Measurements from ENCODE around the gene AGPAT4. TPM values are rescaled to one million over a fixed set of nuclear protein-coding genes. Genes with fewer than 3 reads are reported as not detected.
"Not testable (repeated sequence)": the region's sequence is repeated elsewhere in the genome, so short reads cannot be mapped to it uniquely, and the experiment has no call there.

The AGPAT4 gene
- total RNA-seq, 1 experiment from 2014 or later = 15.5 TPM

DNA sequence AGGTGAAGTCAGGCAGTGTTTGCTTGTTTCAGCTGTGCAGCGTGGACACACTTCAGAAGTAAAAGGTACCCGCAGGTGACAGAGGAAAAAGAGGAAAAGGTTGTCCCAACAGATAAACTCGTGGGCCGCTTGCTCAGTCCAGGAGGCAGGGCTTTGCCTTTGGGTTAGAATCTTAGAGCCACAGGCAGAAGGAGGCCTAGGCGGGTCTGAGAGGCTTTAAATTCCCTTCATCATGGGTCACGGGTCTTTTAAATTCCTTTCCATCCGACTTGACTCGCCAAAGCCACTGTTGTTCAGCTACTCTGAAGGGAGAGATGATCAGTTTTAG lies 48.2 kb downstream of the AGPAT4 start (continued):
- TF ChIP-seq, protein P1, sequence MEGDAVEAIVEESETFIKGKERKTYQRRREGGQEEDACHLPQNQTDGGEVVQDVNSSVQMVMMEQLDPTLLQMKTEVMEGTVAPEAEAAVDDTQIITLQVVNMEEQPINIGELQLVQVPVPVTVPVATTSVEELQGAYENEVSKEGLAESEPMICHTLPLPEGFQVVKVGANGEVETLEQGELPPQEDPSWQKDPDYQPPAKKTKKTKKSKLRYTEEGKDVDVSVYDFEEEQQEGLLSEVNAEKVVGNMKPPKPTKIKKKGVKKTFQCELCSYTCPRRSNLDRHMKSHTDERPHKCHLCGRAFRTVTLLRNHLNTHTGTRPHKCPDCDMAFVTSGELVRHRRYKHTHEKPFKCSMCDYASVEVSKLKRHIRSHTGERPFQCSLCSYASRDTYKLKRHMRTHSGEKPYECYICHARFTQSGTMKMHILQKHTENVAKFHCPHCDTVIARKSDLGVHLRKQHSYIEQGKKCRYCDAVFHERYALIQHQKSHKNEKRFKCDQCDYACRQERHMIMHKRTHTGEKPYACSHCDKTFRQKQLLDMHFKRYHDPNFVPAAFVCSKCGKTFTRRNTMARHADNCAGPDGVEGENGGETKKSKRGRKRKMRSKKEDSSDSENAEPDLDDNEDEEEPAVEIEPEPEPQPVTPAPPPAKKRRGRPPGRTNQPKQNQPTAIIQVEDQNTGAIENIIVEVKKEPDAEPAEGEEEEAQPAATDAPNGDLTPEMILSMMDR (IDR thresholded peaks at IDR 0.05 in 2 of 3, conservative IDR thresholded peaks at IDR 0.05 in 1 of 3; ENCODE audit: borderline replicate concordance in 1 of 3, insufficient read depth in 1 of 3, low read depth in 2 of 3, low read length in 2 of 3) = no peak
- no peak for TF ChIP-seq ZFX (IDR thresholded peaks at IDR 0.05)

DNA sequence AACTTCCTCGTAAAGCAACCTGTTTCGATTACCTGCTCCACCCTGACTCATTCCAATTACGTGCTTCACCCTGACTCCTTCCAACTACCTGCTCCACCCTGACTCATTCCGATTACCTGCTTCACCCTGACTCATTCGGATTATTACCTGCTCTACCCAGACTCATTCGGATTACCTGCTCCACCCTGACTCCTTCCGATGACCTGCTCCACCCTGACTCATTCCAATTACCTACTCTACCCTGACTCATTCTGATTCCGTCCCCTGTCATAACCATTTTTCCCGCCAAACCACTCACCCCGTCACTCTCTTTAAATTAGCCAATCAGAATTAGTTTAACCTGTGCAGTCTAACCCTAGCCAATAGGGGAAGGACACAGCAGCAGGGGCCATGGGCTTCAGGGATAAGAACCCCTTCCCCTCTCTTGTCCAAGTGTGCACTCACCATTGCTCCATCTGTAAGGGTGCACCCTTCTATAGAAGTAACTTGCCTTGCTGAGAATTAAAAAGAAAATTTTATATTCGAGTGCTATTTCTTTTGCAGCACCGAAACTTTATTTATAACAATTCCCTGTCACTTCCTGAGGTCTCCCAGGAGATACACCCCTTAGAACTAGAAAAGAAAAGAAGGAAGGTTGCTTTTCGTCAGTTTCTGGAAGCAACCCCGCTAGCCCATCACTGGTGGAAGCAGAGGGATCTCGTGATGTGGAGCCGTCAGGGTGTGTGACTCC lies 48.7 kb downstream of the AGPAT4 start:
- intact Hi-C loops (cut with micrococcal nuclease) = loop anchor here (5.0 kb wide), 1 partner anchor 92 kb away; no protein-coding TSS in a partner anchor
- H3K79me2 ChIP-seq (ENCODE audit: insufficient read depth, low read length); H4K20me1 ChIP-seq (ENCODE audit: insufficient read depth); POLR2A ChIA-PET; H3K36me3 ChIP-seq (ENCODE audit: control insufficient read depth in 1 of 2, insufficient read depth in 2 of 2, low read length in 2 of 2); CTCF ChIA-PET; H3K4me3 ChIP-seq (replicated peaks in 1 of 2; ENCODE audit: low read depth in 1 of 2, low read length in 2 of 2); BruUV-seq (replicated peaks); H3K9me3 ChIP-seq (ENCODE audit: control insufficient read depth in 1 of 2, insufficient read depth in 1 of 2, low read depth in 1 of 2, low read length in 2 of 2); H3K27me3 ChIP-seq (ENCODE audit: insufficient read depth, low read length); H3K9me2 ChIP-seq (ENCODE audit: insufficient read depth); H2AFZ ChIP-seq (ENCODE audit: low read depth, low read length, poor library complexity, severe bottlenecking); RAD21 ChIA-PET (ENCODE audit: low non-redundant PET in 1 of 2, low total read pairs in 2 of 2, uncharacterized antibody in 2 of 2, unreplicated experiment in 2 of 2); H3K9ac ChIP-seq (ENCODE audit: low read length): not testable (repeated sequence)
- TF ChIP-seq SP1 (IDR thresholded peaks at IDR 0.05; ENCODE audit: low read depth) = peak; percentile 89
- TF ChIP-seq, protein P2, sequence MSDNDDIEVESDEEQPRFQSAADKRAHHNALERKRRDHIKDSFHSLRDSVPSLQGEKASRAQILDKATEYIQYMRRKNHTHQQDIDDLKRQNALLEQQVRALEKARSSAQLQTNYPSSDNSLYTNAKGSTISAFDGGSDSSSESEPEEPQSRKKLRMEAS (IDR thresholded peaks at IDR 0.05) = peak; percentile 62; the same call in 1 of the 2 replicates
- TF ChIP-seq CBX3 (IDR thresholded peaks at IDR 0.05; ENCODE audit: low read depth) = peak; percentile 94
- TF ChIP-seq FOSL1 (IDR thresholded peaks at IDR 0.05; ENCODE audit: low read depth) = peak; percentile 85
- peak; percentile 25; the same call in 1 of the 2 replicates for TF ChIP-seq POLR2AphosphoS5 (IDR thresholded peaks at IDR 0.05; ENCODE audit: low read depth, low read length)
- peak; percentile 89; the same call in 1 of the 2 replicates for TF ChIP-seq JUND (IDR thresholded peaks at IDR 0.05)
- Histone ChIP-seq H3K4me2 (ENCODE audit: low read length) (peak overlapping the region; percentile 26), H3K27ac (ENCODE audit: low read depth, low read length) (peak overlapping the region; percentile 13; the same call in 1 of the 2 replicates), H3K4me1 (ENCODE audit: control insufficient read depth in 1 of 2, insufficient read depth in 2 of 2, low read length in 2 of 2) (peaks cover 2 to 62% of the 10 kb centered on the region in 2 experiments)
- peak; percentile 84 for DNase-seq (ENCODE audit: low read depth, low spot score)
- ATAC-seq = peak; percentile 76

Measured in HCT116 (cell line).